Skin epidermis (tissue), 12 donors: Measurements from ENCODE around the gene LUC7L2.
A peak's percentile ranks its signal among the peaks of the same experiment; 100 is the strongest.
"Not testable (repeated sequence)": the region's sequence is repeated elsewhere in the genome, so short reads cannot be mapped to it uniquely, and the experiment has no call there.

Experiments
- H3K27ac ChIP-seq, 21 experiments: fragments of 200-600 bp; sonication (generic) in 11 of 21; one replicate each; pipeline ENCODE4 v1.5.0; 2020; ENCODE audit warnings: mild to moderate bottlenecking in 3 of 21, inconsistent platforms in 2 of 21, moderate library complexity in 2 of 21
- H3K4me3 ChIP-seq, 7 experiments: fragments of 200-600 bp; sonication (generic) in 2 of 7; one replicate each; pipeline ENCODE4 v1.5.0; 2020; ENCODE audit warnings: inconsistent platforms in 2 of 7, mild to moderate bottlenecking in 2 of 7, moderate library complexity in 1 of 7

LUC7L2 gene

DNA sequence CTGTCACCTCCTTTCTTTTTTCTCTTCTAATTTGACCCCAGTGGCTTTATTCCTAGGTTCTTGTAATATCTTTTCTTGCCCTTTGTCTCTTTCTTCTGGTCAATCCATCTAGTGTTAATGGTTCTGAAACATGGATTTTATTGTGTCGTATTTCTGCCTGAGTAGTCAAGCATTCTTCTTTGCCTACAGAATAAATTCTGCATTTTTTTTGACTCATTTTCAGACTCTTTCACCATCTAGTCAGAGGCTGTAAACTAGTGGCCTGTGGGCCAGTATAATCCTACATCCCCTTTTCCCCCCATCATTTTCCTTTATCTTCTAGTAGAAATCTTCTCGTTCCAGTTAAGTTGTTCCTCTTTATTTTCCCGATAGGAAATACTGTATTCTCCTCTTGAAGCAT, 29.4 kb downstream of the LUC7L2 start:
- no peak overlapping the region for H3K4me3 ChIP-seq
- no peak overlapping the region for H3K27ac ChIP-seq

DNA sequence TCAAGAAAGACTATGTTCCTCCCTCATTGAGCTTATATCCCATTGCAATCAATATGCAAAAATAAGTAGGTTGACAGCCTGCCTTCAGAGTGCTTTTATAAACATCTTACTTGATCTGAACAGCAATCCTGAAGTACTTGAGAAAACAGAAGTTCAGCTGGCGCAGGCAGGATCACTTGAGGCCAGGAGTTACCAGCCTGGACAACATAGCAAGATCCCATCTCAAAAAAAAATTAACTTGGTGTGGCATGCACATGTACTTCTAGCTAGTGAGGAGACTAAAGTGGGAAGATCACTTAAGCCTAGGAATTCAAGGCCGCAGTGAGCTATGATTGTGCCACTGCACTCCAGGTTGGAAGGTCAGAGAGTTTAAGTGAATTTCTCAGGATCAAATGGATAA, 30.1 kb downstream of the LUC7L2 start:
- Histone ChIP-seq H3K4me3 (no peak overlapping the region), H3K27ac (no peak overlapping the region)

DNA sequence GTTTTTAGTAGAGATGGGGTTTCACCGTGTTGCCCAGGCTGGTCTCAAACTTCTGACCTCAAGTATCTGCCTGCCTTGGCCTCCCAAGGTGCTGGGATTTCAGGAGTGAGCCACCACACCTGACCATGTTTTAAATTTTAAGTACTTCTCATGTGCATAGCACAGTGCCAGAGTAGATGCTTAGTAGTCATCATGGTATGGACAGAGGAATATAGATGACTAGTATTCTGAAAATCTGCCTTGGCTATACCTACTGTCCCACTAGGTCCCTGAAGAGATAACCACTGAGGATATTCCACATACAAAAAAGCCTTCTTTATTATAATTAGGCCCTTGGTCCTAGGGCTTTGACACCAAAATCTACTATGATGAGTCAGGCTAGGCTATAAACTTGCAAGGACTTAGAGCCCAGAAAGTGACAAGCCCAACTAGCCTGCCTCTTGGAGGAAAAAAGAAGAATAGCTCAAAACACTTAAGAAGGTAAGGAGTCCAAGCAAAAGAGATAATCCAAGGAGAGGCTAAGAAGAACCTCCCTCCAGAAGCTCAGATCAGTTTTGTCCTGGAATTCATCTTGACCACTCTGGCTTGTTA, 34.0 kb downstream of the LUC7L2 start:
- Histone ChIP-seq H3K4me3 (no peak overlapping the region), H3K27ac (no peak overlapping the region)

DNA sequence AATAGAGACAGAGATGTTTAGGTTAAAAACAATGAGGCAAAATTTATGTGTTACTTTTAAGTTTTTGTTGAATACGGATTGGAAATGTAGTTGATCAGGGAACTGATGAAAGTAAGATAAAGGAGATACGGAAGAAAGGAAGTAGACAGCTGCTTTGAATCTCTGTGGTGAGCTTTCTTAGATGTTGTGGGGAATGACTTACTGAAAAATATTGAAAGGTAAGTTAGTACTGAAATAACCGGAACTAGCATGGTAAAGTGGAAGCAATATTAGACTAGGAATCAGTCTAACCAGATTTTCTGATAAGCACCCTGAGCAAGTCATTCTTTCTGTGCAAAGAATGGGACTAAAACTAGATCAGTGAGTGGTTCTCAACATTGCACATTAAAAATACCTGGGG, 34.8 kb downstream of the LUC7L2 start:
- no peak overlapping the region for H3K4me3 ChIP-seq
- no peak overlapping the region for H3K27ac ChIP-seq

DNA sequence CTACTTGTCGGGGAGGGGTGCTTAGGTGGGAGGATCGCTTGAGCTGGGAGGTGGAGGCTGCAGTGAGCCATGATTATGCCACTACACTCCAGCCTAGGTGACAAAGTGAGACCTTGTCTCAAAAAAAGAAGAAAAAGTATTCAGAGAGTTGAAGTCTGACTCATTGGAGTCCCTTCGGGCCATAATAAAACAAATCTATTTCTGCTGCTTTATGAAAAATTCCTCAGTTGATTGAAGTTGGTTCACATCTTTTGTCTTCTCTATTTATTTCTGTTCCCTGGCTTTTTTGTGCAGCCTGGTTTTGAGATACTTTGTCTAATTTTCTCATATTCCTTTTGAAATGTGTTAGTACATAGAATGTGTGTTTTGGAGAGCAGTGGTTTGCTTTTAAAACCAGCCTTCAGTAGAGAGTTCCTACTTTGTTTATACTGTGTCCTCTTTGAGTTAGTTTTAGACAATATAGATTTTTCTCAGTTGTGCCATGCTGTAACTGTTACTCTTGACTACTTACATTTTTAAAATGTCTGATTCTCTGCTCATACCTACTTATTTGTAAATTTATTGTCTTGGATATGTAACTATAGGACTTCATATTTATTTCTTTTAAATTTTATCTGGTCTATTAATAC, 36.7 kb downstream of the LUC7L2 start:
- no peak overlapping the region for H3K4me3 ChIP-seq
- no peak overlapping the region for H3K27ac ChIP-seq

DNA sequence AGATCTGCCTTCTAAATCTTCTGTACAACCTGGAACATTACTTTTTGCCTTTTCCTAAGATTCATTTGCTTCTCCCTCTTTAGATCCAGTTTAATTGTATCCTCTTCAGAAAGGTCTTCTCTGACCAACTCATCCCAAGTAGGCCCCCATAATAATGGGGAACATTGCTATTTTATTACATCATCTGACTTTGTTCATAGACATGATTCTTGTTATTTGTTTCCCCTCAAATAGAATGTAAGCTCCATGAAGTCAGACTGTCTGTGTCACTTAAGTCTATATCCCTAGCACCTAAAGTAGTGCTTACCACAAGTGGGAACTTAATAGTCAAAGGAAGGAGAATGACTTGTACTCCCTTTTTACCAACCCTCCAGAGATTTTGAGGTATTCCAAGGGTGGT, 37.5 kb downstream of the LUC7L2 start:
- H3K4me3 ChIP-seq = no peak overlapping the region
- H3K27ac ChIP-seq = no peak overlapping the region

DNA sequence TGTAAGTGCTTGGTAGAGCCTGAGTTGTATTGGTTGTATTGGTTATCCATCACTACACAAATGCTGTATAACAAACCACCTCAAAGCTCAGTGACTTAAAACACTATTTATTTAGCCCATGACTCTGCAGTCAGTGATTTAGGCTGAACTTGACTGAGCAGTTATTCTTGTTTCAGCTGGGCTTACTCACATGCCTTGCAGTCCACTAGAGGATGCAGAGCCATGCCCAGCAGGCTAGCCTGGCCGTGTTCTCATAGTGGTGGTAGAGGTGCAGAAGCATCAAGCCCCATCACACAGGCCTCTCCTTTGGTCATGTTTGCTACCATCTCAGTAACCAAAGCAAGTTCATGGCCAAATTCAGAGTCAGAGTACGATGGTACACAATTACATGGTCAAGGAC, 43.9 kb downstream of the LUC7L2 start:
- no peak overlapping the region for H3K4me3 ChIP-seq
- no peak overlapping the region for H3K27ac ChIP-seq

DNA sequence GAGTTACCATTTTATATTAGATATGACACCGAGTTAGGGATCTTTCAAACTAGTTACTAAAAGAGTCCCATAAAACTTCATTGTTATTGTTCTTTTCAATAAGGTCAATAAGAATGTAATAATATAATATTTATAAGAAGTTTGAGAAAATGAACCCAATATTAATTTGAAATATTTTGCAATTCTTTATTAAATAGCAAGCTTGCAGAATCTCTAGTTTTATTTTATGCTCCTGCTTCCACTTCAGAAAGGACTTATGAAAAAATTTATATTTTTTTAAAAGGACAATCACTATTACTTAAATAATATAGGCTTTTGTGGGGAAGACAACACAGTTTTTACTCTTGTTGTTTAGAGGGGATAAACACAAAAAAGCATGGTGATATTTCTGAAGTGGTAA, 47.9 kb downstream of the LUC7L2 start:
- H3K4me3 ChIP-seq = no peak overlapping the region

DNA sequence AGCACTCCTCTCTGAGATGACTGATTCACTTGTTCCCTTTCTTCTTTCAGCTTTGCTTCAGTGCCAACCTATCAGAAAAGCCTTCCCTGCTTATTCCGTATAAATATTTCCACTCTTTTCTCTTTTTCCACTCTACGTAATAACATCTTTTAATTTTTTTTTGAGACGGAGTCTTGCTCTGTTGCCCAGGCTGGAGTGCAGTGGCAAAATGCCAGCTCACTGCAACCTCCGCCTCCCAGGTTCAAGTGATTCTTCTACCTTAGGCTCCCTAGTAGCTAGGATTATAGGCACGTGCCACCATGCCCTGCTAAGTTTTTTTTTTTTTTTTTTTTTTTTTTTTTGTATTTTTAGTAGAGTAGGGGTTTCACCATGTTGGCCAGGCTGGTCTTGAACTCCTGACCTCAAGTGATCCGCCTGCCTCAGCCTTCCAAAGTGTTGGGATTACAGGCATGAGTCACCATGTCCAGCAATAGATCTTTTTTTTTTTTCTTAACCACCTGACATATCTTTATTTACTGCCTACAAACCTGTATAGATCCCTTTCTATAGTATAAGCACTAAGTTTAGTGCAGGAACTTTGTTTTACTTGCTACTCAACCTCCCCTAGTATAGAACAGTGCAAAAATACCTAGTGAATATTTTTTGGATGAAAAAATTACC, 55.2 kb downstream of the LUC7L2 start:
- not testable (repeated sequence) for H3K27ac ChIP-seq, H3K4me3 ChIP-seq

More for the DNA sequence above, 47.9 kb downstream of the LUC7L2 start:
- H3K27ac ChIP-seq = no peak overlapping the region

DNA sequence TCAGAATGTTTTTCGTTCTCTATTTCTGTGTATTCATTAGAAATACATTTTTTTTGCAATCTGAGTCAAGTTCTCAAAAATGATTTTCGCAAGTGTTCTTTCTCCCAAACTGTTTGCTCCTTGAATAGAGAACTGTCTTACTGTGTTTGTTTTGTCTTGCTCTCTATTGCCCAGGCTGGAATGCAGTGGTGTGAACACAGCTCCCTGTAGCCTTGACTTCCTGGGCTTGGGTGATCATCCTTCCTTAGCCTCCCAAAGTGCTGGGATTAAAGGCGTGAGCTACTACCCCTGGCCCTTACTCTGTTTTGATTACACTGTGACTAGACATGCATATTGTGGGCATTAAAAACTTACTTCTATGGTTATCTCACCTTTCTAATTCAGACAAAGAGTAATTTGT, 56.7 kb downstream of the LUC7L2 start:
- no peak overlapping the region for H3K27ac ChIP-seq
- H3K4me3 ChIP-seq = no peak overlapping the region

DNA sequence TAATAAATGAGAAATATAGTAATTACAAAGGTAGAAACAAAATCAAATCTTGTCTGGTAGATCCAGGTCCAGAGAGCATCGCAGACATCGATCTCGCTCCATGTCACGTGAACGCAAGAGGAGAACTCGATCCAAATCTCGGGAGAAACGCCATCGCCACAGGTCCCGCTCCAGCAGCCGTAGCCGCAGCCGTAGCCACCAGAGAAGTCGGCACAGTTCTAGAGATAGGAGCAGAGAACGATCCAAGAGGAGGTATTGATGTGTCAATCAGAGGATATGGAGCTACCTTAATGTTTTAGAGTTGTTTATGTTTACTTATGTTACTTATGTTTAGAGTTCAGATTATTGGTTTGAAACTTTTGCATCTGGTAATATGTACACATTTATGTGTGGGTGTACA, 57.8 kb downstream of the LUC7L2 start:
- H3K27ac ChIP-seq = no peak overlapping the region
- no peak overlapping the region for H3K4me3 ChIP-seq

DNA sequence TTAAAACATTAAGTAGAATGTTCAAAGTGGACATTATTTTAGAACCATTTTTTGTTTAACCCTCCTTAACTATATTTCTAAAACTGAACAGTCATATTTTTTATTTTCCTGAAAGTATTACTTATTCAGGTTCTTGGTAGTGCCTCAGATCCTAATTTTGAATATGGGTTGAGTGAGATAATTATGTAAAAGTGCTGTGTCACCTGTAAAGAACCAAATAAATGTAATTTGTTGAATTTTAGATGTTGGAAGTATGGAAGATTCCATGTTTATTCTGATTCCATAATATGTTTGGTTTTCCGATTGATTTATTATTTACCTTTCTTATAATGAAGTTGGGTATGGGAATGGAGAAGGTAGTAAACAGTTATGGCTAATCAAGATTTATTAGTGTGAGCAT, 61.4 kb downstream of the LUC7L2 start:
- Histone ChIP-seq H3K4me3 (no peak overlapping the region), H3K27ac (no peak overlapping the region)

DNA sequence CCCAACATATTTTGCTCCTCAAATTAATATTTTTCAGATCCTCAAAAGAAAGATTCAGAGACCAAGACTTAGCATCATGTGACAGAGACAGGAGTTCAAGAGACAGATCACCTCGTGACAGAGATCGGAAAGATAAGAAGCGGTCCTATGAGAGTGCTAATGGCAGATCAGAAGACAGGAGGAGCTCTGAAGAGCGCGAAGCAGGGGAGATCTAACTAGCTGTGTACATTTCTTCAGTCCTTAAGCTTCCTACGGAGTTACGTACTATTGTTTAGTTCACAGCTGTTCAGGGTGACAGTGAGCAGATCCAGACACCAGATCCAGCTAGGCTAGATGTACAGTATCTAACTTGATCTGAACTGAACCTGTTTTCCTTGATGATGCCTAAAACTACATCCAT, 62.4 kb downstream of the LUC7L2 start:
- peak overlapping the region in 1 of 21 experiments; percentile 34 for H3K27ac ChIP-seq
- H3K4me3 ChIP-seq = no peak overlapping the region

DNA sequence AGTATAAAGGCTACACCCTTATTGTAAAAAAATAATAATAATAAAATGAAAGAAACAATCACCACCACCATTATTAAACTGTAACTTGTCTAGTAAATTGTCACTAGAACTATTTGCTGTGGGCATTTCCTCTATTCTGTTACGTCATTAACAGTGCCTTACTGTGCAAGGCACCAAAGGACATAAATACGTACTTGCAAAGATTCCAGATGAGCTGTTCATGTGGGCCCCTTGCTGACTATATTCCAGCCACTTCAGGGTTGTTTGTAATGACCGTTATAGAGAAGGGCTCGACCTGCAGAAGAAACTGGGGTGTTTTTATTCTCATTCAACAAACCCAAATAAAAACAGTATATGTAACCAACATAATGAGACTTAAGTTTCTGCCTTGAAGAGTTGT, 63.4 kb downstream of the LUC7L2 start:
- Histone ChIP-seq H3K27ac (no peak overlapping the region), H3K4me3 (no peak overlapping the region)

DNA sequence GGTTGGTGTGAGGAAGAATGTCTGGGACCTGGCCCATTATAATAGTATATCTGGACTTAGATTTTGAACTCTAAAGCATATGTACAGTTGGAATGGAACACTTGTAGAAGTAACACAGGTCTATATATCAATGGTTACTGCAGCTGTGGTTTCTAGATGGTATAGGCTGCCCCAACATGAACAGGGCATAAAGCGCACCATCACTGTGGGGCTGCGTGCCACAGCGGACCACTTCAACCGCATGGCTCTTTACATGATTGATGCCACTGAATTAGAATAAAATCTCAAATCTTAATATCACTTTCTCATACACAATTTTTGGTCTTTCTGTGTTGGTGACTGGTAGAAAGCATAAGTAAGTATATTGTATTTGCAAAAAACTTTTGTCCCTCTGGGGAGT, 64.3 kb downstream of the LUC7L2 start:
- no peak overlapping the region for H3K27ac ChIP-seq
- H3K4me3 ChIP-seq = no peak overlapping the region

DNA sequence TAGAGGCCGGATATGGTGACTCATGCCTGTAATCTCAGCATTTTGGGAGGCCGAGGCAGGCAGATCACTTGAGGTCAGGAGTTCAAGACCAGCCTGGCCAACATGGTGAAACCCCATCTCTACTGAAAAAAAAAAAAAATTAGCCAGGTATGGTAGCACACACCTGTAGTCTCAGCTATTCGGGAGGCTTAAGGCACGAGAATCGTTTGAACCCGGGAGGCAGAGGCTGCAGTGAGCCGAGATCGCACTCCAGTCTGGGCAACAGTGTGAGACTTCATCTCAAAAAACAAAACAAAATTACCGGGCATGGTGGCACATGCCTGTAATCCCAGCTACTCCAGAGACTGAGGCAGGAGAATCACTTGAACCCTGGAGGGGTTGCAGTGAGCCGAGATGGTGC, 66.0 kb downstream of the LUC7L2 start:
- not testable (repeated sequence) for H3K27ac ChIP-seq, H3K4me3 ChIP-seq

DNA sequence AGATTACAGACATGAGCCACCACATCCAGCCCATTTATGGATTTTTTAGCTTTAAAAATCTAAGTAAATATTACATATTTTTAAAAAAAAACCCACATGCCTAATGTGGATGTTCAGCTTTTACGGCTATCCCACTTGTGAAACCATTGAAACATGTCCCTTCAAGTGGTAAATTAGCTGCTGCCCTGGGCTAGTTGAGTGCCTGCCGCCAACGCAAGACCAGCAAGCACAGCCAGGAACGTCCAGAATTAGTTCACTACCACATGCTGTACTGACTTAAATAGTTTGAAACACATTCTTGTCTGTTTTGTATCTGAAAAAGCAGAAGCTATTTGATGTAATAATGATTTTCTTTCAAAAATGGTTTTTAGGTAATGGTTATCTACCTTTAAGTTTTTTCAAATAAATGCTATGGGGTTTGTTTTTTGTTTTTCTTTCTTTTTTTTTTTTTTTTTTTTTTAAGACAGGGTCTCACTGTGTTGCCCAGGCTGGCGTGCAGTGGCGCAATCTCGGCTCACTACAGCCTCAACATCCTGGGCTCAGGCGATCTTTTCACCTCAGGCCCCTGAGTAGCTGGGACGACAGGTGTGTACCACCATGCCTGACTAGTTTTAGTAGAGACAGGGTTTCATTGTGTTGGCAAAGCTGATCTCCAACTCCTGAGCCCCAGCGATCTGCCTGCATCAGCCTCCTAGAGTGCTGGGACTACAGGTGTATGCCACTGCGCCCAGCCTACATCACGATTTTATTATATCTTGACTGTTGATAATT, 66.7 kb downstream of the LUC7L2 start:
- H3K27ac ChIP-seq = no peak overlapping the region
- no peak overlapping the region for H3K4me3 ChIP-seq

DNA sequence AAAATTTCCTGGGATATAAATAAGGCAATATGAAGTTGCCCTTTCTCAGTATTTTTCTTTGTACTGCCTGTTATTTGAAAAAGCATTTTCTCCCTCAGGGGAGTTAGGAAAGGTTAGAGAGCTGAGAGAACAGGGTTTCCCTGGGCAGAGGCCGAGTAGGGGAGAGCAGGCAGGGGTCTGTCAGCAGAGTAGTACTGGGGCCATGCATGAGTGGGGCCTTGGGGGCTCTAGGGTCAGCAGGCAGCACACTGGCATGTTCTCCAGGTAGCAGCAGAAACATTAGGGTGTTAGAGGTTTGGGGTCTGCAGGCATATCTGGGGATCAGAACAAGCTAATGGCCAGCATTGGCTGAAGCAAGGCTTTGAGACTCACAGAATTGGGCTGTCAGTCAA, 67.3 kb downstream of the LUC7L2 start:
- Histone ChIP-seq H3K27ac (no peak overlapping the region), H3K4me3 (no peak overlapping the region)

DNA sequence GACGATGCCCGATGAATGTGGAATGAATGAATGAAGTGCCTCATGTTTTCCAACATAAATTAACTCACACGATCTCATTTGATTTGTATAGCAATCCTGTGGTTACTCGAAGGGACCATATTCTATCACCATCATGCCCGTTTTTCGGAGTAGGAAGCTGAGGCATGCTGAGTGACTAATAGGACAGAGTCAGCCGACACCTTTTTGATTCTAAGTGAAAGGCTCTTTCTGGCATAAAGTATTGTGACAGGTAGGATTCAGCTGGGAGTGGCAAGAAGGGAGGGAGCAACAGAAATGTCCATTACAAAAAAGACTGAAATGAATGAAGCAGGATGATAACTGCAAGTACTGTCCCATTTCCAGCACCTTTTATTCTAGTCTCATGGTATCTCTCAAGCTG, 68.1 kb downstream of the LUC7L2 start:
- no peak overlapping the region for H3K4me3 ChIP-seq
- no peak overlapping the region for H3K27ac ChIP-seq

DNA sequence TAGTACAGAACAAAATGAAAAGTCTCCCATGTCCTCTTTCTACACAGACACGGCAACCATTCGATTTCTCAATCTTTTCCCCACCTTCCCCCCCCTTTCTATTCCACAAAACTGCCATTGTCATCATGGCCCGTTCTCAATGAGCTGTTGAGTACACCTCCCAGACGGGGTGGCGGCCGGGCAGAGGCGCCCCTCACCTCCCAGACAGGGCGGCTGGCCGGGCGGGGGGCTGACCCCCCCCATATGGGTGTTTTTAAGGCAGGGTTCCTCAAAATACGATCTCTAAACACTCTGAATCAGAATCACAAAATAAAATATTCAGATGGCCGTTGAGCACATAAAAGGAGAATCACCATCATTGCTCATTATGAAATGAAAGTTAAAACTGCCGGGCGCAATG, 70.0 kb downstream of the LUC7L2 start:
- H3K27ac ChIP-seq = peak overlapping the region in 4 of 21 experiments; percentile 3 to 38 (median 12)
- H3K4me3 ChIP-seq = not testable (repeated sequence)

DNA sequence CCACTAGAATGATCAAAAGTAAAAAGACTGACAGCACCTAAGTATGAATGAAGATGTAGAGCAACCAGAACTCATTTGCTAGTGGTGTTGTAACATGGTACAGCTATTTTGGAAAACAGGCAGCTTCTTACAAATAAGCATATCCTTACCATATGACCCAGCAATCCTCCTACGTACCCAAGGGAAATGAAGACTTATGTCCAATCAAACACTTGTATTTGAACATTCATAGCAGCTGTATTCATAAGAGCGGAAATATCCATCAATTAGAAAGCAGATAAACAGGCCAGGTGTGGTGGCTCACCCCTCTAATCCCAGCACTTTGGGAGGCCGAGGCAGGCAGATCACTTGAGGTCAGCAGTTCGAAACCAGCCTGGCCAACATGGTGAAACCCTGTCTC, 70.7 kb downstream of the LUC7L2 start:
- H3K27ac ChIP-seq = peak overlapping the region in 7 of 21 experiments; percentile 7 to 52 (median 16)
- H3K4me3 ChIP-seq = no peak overlapping the region
